NT2/D1 (cell line): Measurements from ENCODE around the gene ENSA.
"Not testable (repeated sequence)": the region's sequence is repeated elsewhere in the genome, so short reads cannot be mapped to it uniquely, and the experiment has no call there.

Experiments used
- DNase-seq: peaks from one replicate; pipeline ENCODE4 v3.0.0-alpha.2; 2011; ENCODE audit warnings: low read depth, low spot score
- H3K27me3 ChIP-seq: 2 replicates; pipeline ENCODE4 v1.6.0; 2011; ENCODE audit warnings: mild to moderate bottlenecking; ENCODE audit not compliant: insufficient read length, insufficient read depth
- H3K36me3 ChIP-seq: 2 replicates; pipeline ENCODE4 v1.6.1; 2011; ENCODE audit warnings: mild to moderate bottlenecking, low read length, mixed read lengths; ENCODE audit not compliant: insufficient read depth, insufficient read length
- H3K4me1 ChIP-seq: 2 replicates; pipeline ENCODE4 v1.5.1; 2011; ENCODE audit not compliant: insufficient read depth, insufficient read length
- H3K4me3 ChIP-seq: 2 replicates; pipeline ENCODE4 v1.5.1; 2011; ENCODE audit warnings: low read depth; ENCODE audit not compliant: insufficient read length
- H3K9ac ChIP-seq: 2 replicates; pipeline ENCODE4 v1.6.0; 2011; ENCODE audit warnings: low read depth; ENCODE audit not compliant: insufficient read length
- H3K9me3 ChIP-seq: 2 replicates; pipeline ENCODE4 v1.5.1; 2011; ENCODE audit warnings: mild to moderate bottlenecking, low read length; ENCODE audit not compliant: insufficient read depth
- SUZ12 ChIP-seq: IDR thresholded peaks from 2 replicates; pipeline ENCODE4 v1.6.1; 2011; ENCODE audit not compliant: insufficient read length, insufficient read depth; ENCODE audit errors: extremely low read depth
- YY1 ChIP-seq: IDR thresholded peaks from 2 replicates; pipeline ENCODE4 v1.6.1; 2011; ENCODE audit not compliant: insufficient read length, insufficient read depth
- ZNF274 ChIP-seq: IDR thresholded peaks from 2 replicates; pipeline ENCODE4 v1.6.1; 2011; ENCODE audit warnings: mild to moderate bottlenecking, low read depth, low read length

Gene ENSA

GRCh38 chr1:150606463-150607142 is 22.8 kb downstream of the ENSA start:
- no peak for DNase-seq
- no peaks in the 10 kb centered on the region for H3K9me3 ChIP-seq
- TF ChIP-seq YY1, result no peak
- TF ChIP-seq SUZ12, result no peak
- TF ChIP-seq ZNF274, result no peak
- H3K4me3 ChIP-seq, result no peak overlapping the region
- H3K4me1 ChIP-seq, result no peaks in the 10 kb centered on the region
- no peaks in the 10 kb centered on the region for H3K27me3 ChIP-seq
- peaks cover 6% of the 10 kb centered on the region for H3K36me3 ChIP-seq
- no peak overlapping the region for H3K9ac ChIP-seq

GRCh38 chr1:150605451-150605731 is 24.0 kb downstream of the ENSA start:
- H3K27me3 ChIP-seq, DNase-seq, H3K4me1 ChIP-seq, H3K36me3 ChIP-seq, H3K9me3 ChIP-seq, H3K9ac ChIP-seq, H3K4me3 ChIP-seq: not testable (repeated sequence)

- Histone ChIP-seq H3K9me3 (no peaks in the 10 kb centered on the region), H3K27me3 (no peaks in the 10 kb centered on the region), H3K4me3 (no peak overlapping the region), H3K36me3 (peaks cover 2% of the 10 kb centered on the region), H3K4me1 (no peaks in the 10 kb centered on the region), H3K9ac (no peak overlapping the region)
- no peak for TF ChIP-seq YY1
- no peak for TF ChIP-seq ZNF274
- TF ChIP-seq SUZ12, result no peak
- no peak for DNase-seq
Observed at GRCh38 chr1:150604226-150604588, 25.2 kb downstream of the ENSA start.

DNA sequence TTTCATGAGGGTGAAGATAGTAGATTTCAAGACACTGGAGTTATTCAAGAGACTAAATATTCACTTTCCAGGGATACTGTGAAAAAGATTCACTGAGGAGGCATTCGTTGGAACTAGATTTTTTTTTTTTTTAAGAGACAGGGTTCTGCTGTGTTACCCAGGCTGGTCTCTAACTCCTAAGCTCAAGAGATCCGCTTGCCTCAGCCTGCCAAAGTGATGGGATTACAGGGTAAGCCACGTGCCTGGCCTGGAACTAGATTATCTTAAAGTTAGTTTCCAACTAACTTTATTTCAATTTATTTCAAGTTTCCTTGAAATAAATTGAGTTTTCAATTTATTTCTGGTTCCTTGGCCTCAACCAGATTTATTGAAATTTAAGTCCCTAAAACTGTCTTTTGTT is 25.7 kb downstream of the ENSA start:
- no peak for DNase-seq
- no peaks in the 10 kb centered on the region for H3K9me3 ChIP-seq
- no peaks in the 10 kb centered on the region for H3K36me3 ChIP-seq
- no peaks in the 10 kb centered on the region for H3K27me3 ChIP-seq
- no peak overlapping the region for H3K4me3 ChIP-seq
- H3K4me1 ChIP-seq, result no peaks in the 10 kb centered on the region
- H3K9ac ChIP-seq, result no peak overlapping the region
- no peak for TF ChIP-seq SUZ12

GRCh38 chr1:150602372-150602771 is 27.0 kb downstream of the ENSA start:
- H3K4me1 ChIP-seq, DNase-seq: not testable (repeated sequence)

DNA sequence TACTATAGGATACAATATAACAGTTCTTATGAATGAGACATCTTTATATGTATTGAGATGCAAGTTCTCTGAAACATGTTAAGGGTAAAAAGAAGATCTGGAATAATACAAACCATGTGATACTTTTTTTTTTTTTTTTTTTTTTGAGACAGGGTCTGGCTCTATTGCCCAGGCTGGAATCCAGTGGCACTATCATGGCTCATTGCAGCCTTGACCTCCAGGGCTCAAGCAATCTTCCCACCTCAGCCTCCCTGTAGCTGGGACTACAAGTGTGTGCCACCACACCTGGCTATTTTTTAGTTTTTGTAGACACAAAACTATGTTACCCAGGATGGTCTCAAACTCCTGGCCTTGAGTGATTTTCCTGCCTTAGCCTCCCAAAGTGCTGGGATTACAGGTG is 27.9 kb downstream of the ENSA start:
- TF ChIP-seq SUZ12 (no peak), ZNF274 (no peak), YY1 (no peak)
- H3K4me1 ChIP-seq, result peaks cover 3% of the 10 kb centered on the region
- no peak for DNase-seq
- no peaks in the 10 kb centered on the region for H3K36me3 ChIP-seq
- no peak overlapping the region for H3K9ac ChIP-seq
- no peaks in the 10 kb centered on the region for H3K27me3 ChIP-seq
- no peaks in the 10 kb centered on the region for H3K9me3 ChIP-seq
- H3K4me3 ChIP-seq, result no peak overlapping the region

More at GRCh38 chr1:150602372-150602771, 27.0 kb downstream of the ENSA start:
- not testable (repeated sequence) for H3K36me3 ChIP-seq, H3K9me3 ChIP-seq, H3K27me3 ChIP-seq, H3K9ac ChIP-seq, H3K4me3 ChIP-seq

DNA sequence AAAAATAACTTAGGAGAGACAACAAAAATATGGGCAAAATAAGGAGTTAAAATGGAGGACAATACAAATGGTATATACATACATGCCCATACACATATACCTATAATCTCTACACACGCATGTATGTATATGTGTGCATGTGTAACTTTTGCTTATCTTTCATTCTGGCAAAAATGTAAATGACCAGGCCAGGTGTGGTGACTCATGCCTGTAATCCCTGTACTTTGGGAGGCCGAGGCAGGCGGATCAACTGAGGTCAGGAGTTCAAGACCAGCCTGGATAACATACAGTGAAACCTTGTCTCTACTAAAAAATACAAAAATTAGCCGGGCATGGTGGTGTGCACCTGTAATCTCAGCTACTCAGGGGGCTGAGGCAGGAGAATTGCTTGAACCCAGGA is 31.1 kb downstream of the ENSA start:
- H3K36me3 ChIP-seq, DNase-seq, H3K4me1 ChIP-seq, H3K9me3 ChIP-seq, H3K9ac ChIP-seq, H3K27me3 ChIP-seq, H3K4me3 ChIP-seq: not testable (repeated sequence)

DNA sequence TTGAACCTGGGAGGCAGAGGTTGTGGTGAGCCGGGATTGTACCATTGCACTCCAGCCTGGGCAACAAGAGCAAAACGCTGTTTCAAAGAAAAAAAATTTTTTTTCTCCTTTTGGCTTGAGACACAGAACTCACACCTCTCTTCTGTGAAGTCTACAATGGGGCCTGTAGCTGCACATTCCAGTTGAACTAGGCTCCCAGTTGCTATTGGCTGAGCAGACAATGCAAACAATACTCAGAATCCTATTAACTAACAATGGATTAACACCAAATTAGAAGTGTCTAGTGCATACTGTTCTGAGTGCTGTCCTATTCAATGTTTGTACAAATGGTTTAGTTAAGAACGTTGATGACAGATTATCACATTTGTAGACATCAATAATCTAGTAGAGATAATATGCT is 32.4 kb downstream of the ENSA start:
- TF ChIP-seq ZNF274, result no peak
- TF ChIP-seq YY1, result no peak
- no peak for TF ChIP-seq SUZ12
- Histone ChIP-seq H3K4me3 (no peak overlapping the region), H3K9me3 (no peaks in the 10 kb centered on the region), H3K27me3 (no peaks in the 10 kb centered on the region), H3K36me3 (no peaks in the 10 kb centered on the region), H3K4me1 (peaks cover 3% of the 10 kb centered on the region), H3K9ac (no peak overlapping the region)
- DNase-seq, result no peak
